NCI-H2107 treated with DMSO at 0.1 percent for 48 hours (cell line): Measurements from ENCODE around the gene HMGN3.
A peak's percentile ranks its signal among the peaks of the same experiment; 100 is the strongest.

Experiments used
- DNase-seq: peaks from one replicate; lab custom pipeline; 2025; ENCODE audit not compliant: unreplicated experiment; lab: John Stamatoyannopoulos, UW

The HMGN3 gene

DNA sequence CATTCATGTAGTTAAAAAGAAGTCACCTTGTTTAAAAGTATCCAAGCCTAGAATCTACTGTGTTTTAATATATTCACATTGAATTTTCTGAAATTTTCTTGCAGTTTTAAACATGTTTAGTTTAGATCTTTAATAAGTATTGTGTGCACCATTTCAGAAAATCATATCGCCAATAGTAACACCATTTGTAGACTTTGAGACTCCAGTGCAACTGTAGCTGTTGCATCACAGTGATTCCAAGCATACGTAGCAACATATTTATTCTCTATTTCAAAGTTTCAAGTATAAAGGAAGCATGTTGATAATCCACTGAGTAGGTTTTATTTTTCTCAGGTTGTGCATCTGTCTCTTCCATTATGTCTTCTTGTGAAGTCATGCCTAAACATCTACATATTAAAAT is 46.4 kb downstream of the HMGN3 start:
- DNase-seq = no peak

DNA sequence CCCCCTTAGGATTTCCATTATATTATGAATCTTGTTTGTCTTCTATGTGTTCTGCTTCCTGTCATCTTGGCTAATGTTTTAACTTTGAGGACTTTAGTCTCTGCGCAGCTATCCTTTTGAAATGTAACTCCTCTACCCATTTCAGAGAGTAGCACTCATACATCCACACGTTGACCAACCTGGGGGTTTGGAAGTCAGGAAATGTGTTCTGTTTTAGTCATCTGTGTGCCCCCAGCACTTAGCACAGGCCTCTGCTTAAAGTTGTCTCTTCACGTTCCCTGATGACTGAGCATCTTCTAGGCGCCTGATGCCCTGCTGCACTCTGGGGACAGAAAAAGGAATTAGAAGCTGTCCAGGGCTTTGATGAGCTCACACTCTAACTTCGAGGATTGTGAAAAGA is 47.9 kb downstream of the HMGN3 start:
- no peak for DNase-seq

GRCh38 chr6:79184641-79185040 is 49.8 kb downstream of the HMGN3 start:
- no peak for DNase-seq

DNA sequence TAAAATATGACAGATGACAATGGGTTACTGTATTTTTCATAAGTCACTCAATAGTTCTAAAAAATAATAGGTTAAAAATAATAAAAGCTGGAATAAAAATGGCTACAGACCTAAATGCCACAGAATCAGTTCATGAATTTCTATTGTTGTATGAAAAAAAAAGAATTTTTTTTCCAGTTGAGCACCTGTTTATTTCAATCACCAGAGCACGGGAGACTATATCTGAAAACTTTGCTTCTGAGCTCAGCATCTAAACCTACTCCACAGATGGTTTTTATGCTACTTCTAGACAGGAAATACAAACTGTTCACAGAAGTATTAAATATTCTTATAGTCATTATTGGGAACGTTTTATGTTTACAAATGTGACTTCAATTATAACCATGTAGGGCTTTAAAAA is 50.4 kb downstream of the HMGN3 start:
- no peak for DNase-seq

DNA sequence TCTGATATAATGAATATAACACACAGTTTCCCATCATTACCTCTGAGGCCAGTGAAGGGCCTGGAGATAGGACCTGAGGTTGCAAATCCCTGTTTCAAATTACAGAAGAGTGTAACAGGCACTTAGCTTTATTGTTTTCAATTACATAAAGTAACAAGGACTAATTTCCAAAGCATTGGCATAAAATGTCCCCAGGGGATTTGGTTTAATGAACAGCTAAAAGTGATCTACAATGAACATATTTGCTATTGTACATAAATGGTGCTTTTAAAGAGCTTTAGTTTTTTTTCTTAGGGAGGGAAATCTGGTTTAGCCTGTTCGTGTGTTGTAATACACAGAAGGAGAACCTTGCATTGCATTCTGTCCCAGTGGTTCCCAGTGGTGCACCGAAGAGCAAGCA is 54.4 kb downstream of the HMGN3 start:
- peak; percentile 75 for DNase-seq

- no peak for DNase-seq
Observed at GRCh38 chr6:79173378-79173777, 61.1 kb downstream of the HMGN3 start.

GRCh38 chr6:79170959-79171358 is 63.5 kb downstream of the HMGN3 start:
- no peak for DNase-seq

- DNase-seq = no peak
Observed at GRCh38 chr6:79170431-79170830, 64.1 kb downstream of the HMGN3 start.

- no peak for DNase-seq
Observed at GRCh38 chr6:79168695-79168980, 65.8 kb downstream of the HMGN3 start.

DNA sequence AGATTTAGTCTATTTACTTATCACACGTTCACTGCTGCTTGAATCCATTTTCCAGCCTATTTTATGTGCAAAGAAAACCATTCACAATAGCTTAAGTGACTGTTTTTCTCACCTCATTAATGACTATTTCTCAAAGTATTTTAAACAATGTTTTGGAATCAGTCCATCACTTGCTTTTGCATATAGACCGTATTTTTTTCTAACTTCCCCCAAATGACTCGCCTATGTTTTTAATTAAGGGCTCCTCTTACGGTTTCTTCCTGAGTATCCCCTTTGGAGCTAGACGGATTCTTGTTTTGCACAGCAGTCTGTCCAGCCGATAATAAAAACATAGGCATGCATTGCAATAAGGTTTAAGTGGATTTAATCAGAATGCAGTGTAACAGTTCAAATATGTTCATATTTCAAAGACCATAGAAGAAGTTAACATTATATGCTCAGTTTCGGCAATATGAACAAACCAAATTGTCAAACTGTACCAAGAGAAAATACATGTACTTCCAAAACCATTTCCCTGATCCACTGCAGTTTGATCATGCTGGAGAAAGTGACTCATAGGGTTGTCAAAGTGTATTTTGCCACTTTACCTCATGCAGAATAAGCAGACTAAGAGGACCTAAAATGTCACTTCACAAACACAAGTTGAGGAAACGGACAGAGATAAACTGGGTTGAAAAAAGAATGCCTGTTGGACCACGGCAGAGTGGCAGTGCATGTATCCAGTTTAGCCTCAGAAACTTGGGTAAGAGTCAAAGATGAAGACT is 66.4 kb downstream of the HMGN3 start:
- DNase-seq = no peak

DNA sequence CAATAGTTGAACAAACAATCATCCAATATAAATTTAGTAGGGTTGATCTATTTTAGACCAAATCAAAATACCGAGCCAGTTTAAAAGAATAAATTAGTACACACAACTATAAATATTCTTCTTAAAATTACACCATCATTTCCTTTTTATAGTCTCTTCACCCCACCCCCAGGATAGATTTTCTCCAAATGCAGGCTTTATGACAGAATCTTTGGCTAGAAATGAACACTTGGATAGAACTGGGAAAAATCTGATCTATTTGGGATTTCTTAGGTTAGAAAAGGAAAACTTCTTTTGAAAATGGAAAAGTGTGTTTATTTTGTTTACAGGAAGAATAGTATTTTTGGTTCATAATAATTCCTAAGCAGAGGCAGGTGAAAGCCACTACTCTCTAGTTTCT is 74.6 kb downstream of the HMGN3 start:
- no peak for DNase-seq

GRCh38 chr6:79158856-79159516 is 75.5 kb downstream of the HMGN3 start:
- DNase-seq = no peak

- DNase-seq = no peak
Observed at GRCh38 chr6:79157961-79158644, 76.4 kb downstream of the HMGN3 start.

- DNase-seq = no peak
Observed at GRCh38 chr6:79152269-79152737, 82.2 kb downstream of the HMGN3 start.
